Measurements from ENCODE around the gene AMOTL2.

DNA sequence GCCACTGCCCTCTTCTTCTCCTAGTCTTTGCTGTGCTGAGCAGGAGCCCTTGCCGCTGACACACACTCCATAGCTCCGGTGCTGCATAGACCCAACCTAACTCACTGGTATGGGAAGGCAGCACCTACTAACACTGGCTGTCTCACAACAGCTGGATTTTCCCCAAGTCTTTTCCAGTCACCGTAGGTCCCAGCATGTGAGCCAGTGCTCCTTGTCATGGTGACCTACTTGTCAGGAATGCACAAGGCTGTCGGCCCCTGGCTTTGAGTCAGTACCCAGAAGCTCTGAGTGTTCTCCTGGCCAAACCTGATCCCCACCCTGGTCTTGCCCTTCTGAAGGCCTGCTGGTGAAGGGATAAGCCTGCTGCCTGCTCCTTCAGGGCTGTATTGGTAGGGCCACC lies 25.7 kb downstream of the AMOTL2 start:
- TF ChIP-seq, protein P1, sequence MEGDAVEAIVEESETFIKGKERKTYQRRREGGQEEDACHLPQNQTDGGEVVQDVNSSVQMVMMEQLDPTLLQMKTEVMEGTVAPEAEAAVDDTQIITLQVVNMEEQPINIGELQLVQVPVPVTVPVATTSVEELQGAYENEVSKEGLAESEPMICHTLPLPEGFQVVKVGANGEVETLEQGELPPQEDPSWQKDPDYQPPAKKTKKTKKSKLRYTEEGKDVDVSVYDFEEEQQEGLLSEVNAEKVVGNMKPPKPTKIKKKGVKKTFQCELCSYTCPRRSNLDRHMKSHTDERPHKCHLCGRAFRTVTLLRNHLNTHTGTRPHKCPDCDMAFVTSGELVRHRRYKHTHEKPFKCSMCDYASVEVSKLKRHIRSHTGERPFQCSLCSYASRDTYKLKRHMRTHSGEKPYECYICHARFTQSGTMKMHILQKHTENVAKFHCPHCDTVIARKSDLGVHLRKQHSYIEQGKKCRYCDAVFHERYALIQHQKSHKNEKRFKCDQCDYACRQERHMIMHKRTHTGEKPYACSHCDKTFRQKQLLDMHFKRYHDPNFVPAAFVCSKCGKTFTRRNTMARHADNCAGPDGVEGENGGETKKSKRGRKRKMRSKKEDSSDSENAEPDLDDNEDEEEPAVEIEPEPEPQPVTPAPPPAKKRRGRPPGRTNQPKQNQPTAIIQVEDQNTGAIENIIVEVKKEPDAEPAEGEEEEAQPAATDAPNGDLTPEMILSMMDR (IDR thresholded peaks at IDR 0.05; ENCODE audit: borderline replicate concordance, extremely low read depth, low read length, poor library complexity, severe bottlenecking) = no peak
- no peak for TF ChIP-seq EZH2 (IDR thresholded peaks at IDR 0.05; ENCODE audit: borderline replicate concordance, low read depth, low read length, severe bottlenecking)
